NCI-H128 (cell line): ENCODE measurements around the gene MTUS2.

ENCODE experiments used
- DNase-seq: peaks from one replicate; lab custom pipeline; 2025; ENCODE audit not compliant: unreplicated experiment; lab: John Stamatoyannopoulos, UW

The MTUS2 gene

DNA sequence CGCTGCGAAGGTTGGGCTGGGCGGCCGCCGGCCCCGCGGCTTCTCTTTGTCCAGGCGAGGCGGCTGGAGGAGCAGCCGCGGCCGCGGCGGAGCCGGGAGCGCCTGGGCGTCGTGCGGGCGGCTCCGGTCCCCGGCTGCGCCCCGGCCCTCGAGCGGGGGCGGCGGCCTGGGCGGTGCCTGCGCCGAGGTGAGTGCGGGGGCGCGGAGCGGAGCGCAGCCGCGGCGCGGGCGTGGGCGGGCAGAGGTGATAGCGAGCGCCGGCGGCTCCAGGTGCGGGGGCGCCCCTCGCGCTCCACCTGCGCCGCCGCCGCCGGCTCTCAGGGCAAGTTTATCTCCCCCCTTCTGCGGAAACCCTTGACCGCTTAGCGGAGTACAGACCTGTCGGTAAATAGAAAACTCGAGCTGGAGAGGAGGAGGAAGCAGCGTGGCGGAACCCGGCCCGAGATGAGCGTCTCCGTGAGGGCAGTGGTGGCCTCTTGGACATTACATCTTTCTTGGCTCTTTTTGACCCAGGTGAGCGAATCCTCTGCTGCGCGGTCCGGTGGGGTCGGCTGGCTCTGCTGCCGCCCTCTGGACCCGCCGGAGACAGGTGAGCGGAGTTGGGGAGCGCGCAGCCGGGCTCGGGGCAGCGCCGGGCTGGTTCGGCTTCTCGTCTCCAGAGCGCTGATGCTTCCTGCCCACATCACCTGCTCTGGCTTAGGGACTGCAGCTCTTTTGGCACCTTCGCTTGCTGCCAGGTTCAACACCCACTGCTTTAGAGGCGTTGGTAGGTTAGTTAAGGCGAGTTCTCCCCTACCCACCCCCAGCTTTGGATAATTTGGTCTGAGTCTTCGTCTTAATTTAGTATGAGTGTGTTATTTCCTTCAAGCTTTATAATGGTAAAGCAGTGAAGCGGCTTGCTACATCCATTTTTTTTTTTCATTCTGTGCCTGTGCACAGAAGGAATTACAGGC is at the start of gene MTUS2:
Gene MTUS2, plus strand, starts transcription at position 241 of the 953 bp plus-strand sequence.
- DNase-seq = peak; percentile 21

DNA sequence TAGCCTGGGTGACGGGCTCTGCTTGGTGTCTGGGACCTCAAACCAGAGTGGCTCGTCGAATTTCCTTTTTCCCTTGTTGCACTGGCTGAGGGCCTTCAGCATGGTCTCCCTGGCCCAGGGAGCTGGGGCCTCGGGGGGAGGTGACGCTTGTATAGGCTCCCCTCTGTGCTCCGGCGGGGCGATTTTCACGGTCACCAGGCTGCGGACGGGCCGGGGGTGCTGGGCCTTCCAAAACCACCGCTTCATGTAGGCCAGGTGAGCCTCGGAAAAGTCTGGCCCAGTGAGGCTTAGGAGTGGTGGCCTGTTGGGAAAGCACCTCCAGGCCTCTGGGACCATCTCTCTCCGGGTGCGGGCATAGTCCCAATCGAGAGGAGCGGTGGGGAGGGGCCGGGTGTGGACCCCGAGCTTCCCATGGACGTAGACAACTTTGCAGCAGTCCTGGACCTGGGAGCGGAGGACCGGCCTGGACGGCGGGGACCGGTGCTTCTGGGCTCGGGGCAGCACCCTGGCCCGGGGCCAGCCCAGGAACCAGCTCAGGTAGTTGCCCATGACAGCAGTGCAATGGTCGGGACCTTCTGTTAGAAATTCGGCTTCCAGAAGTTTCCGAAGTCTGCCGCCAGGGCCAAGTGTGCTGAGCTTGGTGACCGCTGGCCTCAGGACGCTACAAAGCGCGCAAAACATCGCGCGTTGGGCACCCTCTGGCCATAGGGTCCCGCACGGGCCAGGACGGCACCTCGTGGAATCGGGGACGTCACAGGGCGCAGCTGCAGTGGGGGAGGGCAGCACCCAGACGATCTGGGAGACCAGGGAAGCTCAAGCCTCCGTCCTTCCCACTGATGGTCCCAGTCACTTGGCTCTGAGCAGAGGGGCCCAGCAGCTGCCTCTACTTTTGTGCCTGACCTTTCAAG is 41.6 kb upstream of the MTUS2 start:
- DNase-seq = no peak

DNA sequence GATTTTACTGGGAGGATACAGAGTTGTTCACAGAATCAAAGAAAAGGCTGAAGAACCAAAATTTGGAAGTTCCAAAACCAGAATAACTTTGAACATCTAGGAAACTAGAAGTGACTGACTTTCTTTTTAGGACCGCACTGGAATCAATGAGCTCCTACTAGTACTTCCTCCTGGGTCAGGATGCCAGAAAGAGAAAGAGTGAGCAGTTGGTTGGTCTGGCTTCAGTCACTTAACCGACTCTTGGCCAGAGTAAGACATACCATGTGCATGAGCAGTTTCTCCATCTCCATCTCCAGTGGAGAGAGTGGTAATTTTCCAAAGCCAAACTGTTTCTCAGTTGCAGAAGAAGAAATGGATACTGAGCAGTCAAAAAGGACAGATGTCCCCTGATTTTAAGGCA is 27.1 kb upstream of the MTUS2 start:
- no peak for DNase-seq

DNA sequence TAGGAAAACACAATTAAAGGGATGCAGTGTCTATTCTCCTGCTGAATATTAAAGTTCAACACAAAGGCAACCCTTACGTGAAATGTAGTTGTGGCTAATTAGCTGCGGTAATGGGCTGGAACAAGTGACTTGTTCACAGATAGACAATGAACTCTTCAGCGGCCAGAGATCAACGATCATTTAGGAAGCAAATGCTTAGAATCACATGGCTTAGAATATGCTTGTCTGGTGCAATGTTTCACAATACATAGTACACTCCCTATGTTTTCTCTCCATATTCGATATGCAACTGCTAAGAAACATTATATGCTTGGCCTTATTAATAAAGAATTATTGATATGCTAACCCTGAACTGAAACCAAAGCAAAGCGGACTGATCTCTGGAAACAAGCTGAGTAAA is 25.7 kb upstream of the MTUS2 start:
- DNase-seq = no peak

DNA sequence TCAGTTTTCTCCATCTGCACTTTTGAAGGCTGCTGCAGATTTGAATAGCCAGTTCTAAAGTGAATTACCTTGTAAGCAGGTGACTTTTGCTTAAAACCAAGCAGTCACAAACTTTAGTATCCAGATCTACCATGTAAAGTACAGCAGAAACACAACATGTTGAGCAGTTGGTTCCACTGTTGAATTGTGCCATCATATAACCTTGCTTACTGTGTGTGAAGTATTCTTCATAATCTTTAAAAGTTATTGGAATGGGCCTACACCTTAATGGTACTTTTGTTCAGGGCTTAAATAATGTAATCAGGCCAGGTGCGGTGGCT is 23.2 kb upstream of the MTUS2 start:
- no peak for DNase-seq

DNA sequence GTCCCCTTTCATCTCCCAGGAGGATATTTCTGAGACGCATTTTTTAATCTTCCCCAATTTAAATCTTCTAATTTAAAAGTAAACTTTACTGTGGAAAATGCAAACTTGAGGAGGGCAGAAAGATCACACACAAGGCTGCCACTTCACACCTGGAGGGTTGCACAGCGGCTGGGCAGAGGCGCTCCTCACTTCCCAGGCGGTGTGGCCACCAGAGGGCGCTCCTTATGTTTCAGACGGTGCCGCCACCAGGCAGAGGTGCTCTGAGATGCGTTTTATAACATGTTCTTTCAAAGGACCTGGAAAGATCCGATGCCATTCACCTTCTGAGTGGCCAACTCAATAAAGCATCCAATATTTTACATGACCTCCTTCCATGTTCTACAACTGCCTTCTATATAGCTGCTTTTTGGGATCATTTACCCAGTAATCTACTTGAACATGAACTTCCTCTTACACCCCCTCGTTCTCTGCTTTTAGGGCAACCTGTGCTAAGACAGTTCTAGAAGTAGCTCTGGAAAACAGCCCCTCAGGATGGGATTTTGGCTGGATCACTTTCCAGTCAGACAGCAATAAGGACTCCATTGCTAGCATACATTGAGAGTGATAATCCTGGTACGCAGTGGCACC is 14.8 kb upstream of the MTUS2 start:
- no peak for DNase-seq

DNA sequence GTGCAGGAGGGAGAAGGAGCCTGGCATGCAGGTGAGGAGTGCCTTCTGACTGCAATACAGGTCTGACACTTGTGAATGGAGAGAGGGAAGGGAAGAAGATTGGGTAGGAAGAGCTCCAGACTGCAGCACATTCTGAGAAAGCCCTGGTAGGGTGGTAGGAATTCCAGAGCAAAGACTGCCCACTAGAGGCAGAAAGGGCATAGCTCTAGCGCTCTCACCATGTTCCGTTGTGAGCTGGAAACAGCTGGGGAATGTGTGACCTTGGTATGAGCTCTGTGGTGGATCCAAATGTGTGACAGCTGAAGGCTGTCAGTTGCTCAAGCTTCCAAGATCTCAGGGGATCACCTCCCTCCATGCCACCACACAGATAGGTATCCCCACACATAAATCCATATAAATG is 2.9 kb upstream of the MTUS2 start:
- DNase-seq = no peak

DNA sequence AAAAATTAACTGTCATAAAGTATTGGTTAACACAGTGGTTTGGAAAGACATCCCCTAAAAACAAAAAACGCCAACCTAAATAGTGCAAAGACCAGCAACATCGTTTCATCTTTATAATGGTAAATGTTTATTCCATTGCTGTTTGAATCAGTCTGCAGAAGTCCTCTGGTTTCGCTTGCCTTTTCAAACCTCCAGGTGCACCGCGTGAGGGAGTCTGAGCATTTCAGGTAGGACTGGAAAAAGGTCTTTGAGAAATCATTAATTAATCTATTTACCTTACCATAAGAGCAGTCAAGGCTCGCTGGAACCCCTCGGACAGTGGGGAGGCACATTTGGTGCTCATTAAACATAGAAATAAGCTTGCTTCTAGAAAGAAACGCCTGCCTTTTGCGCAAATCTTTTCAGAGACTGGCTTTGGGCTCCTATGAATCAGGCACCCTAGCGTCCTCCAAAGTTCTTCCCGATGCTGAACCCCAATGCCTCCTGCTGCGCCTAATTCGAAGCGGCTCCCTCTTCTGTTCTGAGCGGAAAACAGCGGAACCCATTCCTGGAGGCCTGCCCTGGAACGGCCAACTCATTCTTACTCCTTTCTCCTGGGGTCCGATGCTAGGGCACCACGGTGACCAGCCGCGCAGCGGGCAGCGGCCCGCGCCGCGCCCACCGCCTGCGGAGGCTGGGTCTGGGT is 951 bp upstream of the MTUS2 start:
- no peak for DNase-seq

DNA sequence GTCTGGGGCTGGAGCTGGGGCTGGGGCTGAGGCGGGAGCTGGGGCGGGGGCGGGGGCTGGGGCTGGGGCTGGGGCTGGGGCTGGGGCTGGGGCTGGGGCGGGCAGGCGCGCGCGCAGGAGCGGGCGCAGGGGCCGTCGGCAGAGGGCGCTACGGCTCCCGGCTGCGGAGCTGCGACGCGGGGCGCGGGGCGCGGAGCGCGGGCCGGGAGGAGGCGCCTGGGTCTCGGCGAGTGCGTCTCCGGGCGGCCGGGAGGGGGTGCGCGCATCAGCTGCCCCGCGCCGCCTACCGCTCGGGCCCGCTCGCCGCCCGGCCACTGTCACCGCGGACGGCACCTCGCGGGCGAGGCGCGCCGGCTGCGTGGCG is 422 bp upstream of the MTUS2 start:
- DNase-seq = peak; percentile 6

DNA sequence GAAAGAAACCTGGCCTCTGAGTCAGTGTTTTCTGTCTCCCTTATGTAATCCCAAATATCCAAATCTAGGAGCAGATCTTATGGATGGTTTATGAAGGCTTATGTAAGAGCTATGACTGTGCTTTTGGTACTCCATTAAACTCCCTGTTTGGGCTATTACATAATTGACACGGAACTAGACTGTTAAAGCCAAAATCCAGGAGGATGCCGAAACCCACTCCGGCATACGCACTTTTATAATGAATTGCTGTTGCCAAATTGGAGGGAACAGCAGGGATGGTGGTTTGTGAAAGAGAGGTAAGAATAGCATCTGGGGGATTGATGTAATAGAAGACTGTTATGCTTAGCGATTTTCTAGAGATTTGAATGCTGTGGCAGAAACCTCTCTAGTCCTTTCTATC is 2.0 kb downstream of the MTUS2 start:
- DNase-seq = no peak

DNA sequence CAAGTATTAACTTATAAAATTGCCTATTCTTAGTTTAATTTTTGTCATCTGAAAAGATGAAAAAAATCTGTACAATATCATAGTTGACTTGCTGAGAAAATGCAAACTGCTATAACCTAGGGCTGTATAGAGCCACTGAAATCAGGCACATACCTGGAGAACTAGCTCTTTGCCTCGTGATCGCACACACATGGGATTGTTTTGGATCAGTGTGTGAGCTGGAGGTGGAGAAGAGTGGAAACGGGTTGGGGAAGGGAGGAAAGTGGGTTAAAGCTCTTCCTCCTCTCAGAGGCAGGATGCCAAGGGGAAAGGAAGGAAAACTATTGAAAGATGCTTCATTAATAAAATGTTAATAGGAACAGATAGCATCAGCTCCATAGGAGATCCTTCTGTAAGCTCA is 2.7 kb downstream of the MTUS2 start:
- DNase-seq = no peak

DNA sequence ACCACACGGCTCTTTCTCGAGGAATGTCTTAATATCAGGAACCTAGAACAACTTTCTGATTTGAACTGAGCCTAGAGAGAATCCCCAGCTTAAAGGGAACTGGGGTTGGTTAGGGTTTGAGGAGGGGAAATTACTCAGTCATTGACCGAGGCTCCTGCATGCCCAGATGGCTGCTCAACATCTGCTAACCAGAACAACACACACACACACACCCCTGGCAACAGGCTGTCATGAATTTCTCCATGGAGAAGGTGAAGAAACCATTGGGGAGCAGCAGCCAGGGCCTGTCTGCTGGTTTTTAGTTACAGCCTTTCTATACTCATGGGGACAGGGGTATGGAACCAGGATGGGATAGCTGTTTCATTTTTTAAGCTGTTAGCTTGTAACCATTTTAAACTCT is 5.2 kb downstream of the MTUS2 start:
- no peak for DNase-seq

DNA sequence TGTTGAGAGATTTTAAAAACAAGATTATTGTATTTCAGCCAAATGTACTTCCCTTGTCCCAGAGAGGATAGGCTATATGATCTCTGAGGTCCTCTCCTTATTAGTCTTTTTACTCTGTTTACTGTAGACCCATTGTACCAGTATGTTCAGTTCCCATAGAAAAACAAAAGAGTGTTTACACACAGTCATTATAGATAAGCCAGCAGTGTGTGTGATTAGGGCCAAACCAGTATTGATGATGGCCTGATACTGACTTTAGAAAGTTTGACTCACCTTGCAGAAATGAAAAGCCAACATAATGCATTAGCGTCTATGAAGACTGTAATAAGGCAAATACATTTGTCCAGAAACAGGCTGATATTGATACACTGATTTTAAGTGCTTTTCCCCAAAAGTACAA is 6.2 kb downstream of the MTUS2 start:
- no peak for DNase-seq

DNA sequence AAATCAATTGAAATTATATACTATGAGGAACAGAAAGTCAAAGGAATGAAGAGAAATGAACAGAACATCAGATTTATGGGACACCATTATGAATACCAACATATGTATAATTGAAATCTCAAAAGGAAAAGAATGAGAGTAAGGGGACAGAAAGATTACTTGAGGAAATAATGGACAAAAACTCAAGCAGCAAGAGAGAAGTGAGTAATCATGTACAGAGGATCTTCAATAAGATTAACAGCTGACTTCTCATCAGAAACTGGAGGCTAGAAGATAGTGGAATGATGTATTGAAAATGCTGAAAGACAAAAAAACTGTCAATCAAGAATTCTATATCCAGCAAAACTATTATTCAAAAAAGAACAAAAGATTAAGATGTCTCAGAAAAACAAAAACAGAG is 10.4 kb downstream of the MTUS2 start:
- no peak for DNase-seq

DNA sequence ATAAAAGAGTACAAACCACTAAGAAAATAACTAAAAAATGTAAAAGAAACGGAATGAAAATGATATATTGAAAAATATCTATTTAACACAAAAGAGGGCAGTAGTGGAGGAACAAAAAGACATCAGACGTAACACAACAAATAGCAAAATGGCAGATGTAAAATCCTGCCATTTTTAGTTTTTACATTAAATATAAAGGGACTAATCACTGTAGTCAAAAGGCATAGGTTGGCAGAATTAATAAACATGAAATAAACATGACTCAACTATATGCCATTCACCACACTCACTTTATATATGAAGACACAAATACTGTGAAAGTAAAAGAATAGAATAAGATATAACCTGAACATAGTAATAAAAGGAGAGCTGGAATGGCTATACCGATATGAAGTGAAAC is 11.0 kb downstream of the MTUS2 start:
- DNase-seq = no peak

DNA sequence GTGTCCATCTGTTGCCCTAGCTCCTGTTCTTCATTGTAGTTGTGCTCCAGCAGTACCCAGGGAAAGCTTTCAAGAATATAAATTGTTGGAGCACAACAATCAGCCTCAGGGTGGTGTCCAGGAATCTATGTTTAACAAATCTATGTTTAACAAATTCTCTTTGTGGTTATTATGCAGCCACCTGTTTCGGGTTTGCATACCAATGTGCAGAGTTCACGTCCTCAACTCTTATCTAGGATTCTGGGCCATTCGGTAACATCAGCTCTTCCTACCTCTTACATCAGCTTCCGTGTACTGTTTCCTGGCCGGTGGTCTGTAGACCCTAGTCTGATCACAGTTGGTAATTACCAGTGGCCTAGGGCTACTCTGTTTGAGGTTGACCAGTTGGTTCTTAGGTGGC is 17.0 kb downstream of the MTUS2 start:
- DNase-seq = no peak

DNA sequence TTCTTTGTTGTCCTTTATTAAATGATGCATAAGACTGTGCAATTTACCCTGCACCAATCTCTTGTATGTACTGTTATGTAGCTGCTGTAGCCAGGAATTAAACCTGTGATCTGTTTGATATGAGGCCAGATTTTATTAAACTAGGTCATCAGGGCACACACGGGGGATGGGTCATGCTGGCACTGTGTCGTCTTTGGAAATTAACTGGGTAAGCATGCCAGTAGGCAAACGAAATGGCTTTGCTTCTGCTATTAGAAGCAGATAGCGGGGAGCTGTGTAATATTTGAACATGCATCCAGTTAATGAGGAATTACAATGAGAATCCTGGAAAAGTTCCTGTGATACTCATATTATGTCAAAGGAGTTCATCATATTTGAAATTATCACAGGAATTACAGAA is 23.5 kb downstream of the MTUS2 start:
- DNase-seq = no peak

DNA sequence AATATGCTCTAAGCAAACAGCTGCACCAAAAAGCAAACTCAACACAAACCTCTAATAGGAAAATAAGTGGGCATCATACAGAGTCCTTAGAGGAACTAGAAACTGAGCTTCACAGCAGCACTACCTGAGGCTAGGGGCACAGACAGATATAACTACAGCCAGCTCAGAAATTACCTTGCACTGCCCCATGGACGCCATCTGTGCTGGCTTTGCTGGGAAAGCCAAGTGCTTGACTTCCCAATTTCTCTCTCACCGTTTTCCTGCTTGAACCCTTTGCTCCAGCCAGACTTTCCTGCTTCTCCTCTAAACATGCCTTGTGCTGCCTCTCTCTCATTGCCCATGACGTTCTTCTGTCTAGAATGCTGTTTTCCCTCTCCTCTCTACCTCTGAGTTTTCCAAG is 29.3 kb downstream of the MTUS2 start:
- DNase-seq = no peak

DNA sequence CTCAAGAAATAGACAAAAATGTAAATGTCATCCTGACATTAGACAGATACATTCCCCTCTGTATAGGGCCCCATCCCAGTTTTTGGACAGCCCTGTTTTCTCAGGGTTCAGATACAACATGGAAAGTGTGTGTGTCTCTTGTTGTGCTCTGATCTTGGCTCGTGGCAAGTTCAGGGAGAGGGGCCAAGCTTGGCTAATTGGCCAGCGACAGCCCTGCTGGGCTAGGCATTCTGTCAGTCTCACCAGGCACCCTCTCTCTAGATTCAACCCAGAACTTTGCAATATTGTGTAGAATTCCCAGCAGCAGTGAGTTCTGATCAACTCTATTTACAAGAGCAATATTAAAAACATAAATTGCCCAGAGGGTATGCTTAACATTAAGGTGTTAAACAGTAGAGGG is 30.1 kb downstream of the MTUS2 start:
- no peak for DNase-seq

DNA sequence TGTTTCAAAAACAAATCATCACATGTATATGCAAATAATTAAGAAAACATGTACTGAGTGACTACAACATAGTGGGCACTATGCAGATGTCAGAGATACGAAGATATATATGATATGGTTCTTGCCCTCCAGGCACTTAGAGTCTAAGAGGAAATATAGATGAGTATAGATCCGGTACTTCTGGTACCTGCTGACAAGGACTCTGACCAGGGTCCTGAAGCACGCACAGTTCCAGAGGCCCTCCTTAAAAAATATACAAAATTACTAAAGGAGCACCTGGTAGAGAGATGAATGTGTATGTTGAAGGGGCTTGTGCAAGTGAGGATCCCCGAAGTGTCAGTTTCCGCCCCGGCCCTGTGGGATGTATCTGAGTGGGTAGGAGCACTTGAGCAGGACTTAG is 31.3 kb downstream of the MTUS2 start:
- no peak for DNase-seq

DNA sequence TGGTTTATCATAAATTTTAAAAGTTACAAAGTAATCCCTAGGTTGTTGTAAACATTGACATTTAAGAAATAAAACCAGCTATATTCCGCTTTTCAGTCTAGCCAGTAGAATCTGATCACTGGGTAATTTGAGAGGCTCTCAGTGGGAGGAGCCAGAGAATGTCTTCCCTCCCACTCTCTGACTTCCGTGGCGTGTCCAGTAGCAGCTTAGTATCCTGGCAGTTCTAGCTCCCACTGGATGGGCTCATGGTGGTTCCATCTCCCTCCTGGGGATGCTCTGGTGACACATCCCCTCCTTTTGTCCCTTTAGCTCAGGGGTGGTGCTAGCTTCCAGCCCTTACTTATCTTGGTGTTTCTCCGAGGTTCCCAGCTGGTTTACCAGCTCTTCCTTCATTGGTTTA is 34.5 kb downstream of the MTUS2 start:
- DNase-seq = no peak
